ENCODE data around the gene GRB14.
"Not testable (repeated sequence)": the region's sequence is repeated elsewhere in the genome, so short reads cannot be mapped to it uniquely, and the experiment has no call there.

Gene GRB14

GRCh38 chr2:164620873-164621763, at the start of gene GRB14:
Gene GRB14 (minus strand): TSS chr2:164621482. CDS start chr2:164621309, 173 bp downstream.
- DNase-seq = peak; percentile 3

GRCh38 chr2:164669291-164669690, 48.0 kb upstream of the GRB14 start:
- no peak for DNase-seq

DNA sequence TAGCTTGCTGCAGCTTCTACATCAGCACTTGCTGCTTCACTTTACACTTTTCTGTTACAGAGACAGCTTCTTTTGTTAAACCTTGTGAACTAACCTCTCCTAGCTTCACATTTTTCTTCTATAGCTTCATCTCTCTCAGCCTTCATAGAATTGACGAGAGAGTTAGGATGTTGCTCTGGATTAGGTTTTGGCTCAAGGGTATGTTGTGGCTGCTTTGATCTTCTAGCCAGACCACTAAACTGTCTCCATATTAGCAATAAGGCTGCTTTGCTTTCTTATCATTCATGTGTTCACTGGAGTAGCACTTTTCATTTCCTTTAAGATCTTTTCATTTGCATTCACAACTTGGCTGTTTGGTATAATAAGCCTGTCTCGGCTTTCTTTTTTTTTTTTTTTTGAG, 46.3 kb upstream of the GRB14 start:
- DNase-seq = no peak

- DNase-seq = no peak
Measured at GRCh38 chr2:164664070-164664469, 42.8 kb upstream of the GRB14 start.

DNA sequence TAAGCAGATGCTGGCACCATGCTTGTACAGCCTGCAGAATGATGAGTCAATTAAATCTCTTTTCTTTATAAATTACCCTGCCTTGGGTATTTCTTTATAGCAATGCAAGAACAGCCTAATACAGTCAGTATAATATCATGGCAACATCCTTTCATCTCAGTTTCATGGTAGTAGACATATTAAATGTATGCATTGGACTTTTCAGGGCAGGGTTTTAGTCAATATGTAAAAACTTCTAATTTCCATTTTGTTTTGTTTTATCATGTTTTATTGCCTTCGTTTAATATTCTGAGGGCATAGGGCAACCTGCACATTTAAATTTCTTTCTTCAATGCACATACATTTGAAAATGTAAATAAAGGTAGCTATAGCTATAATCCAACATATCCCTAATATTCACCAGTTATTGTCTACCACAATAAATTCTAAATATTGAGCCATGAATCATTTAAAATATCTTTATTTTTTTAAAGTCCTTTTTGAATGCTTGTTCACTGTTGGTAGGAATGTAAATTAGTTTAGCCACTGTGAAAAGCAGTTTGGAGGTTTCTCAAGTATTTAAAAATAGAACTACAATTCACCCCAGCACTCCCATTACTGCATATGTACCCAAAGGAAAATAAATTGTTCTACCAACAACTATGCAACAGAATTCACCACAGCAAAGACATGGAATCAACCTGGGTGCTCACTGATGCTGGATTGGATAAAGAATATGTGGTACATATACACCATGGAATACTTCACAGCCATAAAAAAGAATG, 41.8 kb upstream of the GRB14 start:
- DNase-seq = no peak

GRCh38 chr2:164662066-164662465, 40.8 kb upstream of the GRB14 start:
- DNase-seq = no peak

DNA sequence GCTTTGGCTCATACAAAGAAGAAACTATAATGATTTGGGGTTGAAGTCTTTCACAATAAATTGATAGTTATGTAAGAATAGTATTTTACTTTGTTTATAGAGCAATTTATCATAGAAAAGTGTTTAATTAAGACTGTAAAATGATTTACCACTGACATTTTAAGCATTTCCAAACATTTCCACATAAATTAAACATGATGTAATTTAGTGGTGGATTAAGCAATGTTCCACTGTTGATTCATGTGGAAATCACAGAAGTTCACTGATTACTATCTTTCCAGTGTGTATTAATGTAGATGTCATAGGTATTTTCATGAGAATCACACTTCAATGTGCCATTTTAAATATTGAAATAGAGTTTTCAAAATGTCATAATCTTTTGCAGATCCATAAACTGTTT, 40.1 kb upstream of the GRB14 start:
- no peak for DNase-seq

DNA sequence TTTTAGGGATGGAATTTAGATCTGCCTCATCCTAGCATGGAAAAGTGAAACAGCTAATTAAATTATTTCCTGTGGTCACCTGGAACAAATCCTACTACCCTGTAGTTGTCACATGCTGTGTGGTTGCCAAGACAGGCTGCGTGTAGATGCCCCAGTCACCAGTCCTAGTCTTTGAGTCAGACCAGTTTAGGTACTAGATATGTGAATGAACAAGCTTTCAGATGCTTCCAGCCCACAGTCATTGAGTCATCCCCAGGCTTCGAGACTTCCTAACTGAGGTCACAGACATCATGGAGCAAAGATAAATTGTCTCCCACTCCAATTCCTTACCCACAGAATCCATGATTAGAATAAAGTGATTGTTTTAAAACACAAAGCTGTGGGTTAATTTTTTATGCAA, 35.8 kb upstream of the GRB14 start:
- no peak for DNase-seq

DNA sequence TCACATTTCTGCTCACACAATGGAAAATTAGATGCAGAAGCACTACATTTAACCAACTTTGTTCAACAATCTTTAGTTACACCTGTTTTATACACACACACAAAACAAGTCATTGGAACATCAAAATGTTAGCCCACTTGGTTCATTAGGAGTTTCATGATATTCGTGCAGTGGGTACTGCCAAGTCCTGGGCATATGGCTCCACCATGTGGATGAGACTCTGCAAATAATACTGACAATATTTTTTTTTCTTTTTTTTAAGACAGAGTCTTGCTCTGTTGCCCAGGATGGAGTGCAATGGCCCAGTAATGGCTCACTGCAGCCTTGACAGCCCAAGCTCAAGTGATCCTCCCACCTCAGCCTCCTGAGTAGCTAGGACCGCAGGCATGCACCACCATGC, 34.5 kb upstream of the GRB14 start:
- no peak for DNase-seq

DNA sequence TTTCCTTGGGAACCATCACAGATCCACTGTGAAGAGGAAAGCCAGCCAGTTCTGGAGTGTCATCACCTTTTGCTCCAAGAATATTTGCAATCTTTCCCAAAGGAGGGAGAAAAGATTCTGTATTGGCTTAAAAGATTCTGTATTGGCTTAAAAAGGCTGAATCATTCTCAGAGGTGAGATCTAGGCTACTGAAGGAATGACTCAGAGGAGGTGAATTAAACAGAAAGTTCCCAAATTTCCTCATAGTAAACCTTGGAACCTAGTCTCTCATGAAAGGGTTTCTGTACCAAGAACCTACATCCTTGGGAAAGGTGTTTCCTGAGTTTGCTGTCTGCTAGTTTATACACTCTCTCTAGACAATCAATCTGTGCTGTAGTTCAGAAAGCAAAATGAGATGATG, 34.1 kb upstream of the GRB14 start:
- DNase-seq = no peak

- no peak for DNase-seq
Measured at GRCh38 chr2:164651361-164651760, 30.1 kb upstream of the GRB14 start.

DNA sequence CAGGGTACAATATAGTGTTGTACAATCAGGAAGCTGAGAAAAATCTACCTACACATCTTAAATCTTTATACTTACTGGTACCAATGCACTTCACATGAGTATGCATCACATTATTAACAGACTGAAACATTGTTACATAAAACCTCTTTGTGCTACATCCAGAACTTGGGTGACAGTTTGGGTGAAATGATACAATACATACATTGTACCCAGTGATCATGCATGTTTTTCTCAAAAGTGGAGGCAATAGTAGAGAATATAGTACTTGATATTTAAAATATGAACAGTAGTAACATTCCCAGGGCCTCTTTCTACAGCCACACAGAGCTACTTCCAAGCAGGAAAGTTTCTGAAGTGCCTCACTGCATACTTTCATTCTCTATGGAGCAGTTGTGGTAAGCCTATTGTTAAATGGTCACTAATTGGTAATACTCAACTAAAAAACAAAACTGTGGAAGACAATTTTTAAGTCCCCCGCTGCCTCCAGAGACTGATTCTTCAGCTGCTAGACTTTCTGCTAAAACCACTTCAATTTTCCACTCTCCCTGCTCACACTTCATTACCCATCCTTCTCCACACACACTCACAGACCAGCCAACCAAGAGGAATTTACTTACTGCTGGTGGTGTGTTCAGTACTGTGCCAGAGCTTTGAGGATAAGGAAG, 22.9 kb upstream of the GRB14 start:
- DNase-seq = no peak

DNA sequence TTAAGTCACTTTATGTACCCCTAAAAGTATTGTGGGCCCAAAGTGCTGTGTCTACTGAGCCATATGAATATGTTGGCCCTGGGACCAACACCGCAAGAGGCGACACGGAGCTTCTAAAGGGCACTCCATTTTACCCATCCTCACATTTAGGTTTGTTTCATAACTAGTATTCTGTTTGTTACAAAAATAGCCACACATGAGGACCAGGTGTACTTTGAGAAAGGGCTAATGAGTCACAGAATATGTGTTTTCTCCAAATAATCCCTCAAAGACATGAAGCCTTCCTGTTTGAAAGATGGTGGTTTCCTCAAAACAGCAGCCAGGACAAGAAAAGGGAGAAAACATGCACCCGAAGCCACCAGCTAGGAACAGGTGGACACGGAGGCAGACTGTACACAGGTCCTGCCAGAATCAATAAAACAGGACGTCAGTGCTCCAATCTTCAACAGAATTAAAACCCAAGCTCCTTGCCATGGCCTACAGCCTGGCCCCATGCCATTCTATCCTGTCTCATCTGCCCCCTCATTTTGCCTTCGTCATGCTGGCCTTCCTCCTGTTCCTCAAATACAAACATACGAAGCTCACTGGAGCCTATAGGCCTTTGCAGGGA, 21.8 kb upstream of the GRB14 start:
- DNase-seq = no peak

- DNase-seq = no peak
Measured at GRCh38 chr2:164642268-164642667, 21.0 kb upstream of the GRB14 start.

DNA sequence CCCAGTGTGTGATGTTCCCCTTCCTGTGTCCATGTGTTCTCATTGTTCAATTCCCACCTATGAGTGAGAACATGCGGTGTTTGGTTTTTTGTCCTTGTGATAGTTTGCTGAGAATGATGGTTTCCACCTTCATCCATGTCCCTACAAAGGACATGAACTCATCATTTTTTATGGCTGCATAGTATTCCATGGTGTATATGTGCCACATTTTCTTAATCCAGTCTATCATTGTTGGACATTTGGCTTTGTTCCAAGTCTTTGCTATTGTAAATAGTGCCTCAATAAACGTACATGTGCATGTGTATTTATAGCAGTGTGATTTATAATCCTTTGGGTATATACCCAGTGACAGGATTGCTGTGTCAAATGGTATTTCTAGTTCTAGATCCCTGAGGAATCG, 7.0 kb upstream of the GRB14 start:
- DNase-seq = not testable (repeated sequence)

- DNase-seq = no peak
Measured at GRCh38 chr2:164625378-164625971, 4.2 kb upstream of the GRB14 start.

DNA sequence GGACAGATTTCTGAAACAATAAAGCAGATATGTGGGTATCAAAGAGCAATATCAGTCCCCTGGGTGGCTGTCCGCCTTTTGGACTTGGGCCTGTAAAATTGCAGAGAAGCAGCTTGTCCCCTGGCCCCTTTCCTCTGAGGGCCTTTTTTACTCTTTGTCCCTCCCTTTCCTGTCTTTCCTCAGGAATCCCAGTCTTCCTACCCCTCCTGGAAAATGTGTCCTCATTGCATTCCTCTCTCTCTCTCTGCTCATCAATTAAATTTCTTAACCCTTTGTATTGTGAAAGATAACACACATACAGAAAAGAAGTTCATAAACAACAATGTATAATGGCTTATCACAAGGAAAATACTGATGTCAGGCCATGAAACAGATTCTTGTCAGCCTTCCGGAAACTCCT, 3.0 kb upstream of the GRB14 start:
- DNase-seq = no peak

- DNase-seq = no peak
Measured at GRCh38 chr2:164622338-164623106, 1.2 kb upstream of the GRB14 start.

GRCh38 chr2:164621764-164622105, 453 bp upstream of the GRB14 start:
- DNase-seq = no peak

DNA sequence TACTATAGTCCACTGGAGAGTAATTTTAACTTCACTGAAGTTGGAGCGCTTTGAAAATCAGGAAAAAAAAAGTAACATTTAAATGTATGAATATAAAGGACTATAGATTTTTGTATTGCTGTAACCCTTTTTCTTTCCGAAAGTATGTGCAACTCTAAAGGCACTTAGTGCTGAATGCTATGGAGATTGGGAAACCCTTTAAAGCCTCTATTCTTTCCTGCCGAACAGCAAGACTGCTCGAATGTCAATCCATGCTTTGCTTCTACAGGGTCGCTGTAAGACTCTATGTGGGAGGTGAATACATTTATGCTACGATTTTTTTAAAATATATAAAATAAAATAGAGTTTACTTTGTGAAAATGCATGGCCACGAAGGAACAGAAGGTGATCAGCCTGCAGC, 825 bp downstream of the GRB14 start:
- DNase-seq = no peak

GRCh38 chr2:164617466-164617865, 3.8 kb downstream of the GRB14 start:
- DNase-seq = no peak

GRCh38 chr2:164613321-164613982, 7.8 kb downstream of the GRB14 start:
- DNase-seq = no peak
